ENCODE results near the gene FBXW12. TPM values are rescaled to one million over a fixed set of nuclear protein-coding genes. Genes with fewer than 3 reads are reported as not detected.

The FBXW12 gene
- total RNA-seq, 2 donors from 2014 or later, result not detected

GRCh38 chr3:48420561-48420960, 48.5 kb downstream of the FBXW12 start:
- intact Hi-C loops (cut with DNase I), result no loop called here
- Histone ChIP-seq H3K27ac (no peak overlapping the region), H3K4me3 (no peak overlapping the region), H3K27me3 (no peaks in the 10 kb centered on the region), H3K9ac (ENCODE audit: low read depth in 2 of 2, low read length in 2 of 2) (no peak overlapping the region), H3K4me1 (no peaks in the 10 kb centered on the region), H3K36me3 (no peaks in the 10 kb centered on the region), H3K9me3 (no peaks in the 10 kb centered on the region)
- no peak for TF ChIP-seq CTCF (IDR thresholded peaks at IDR 0.05)
- DNase-seq, result no peak

GRCh38 chr3:48422272-48422671, 50.3 kb downstream of the FBXW12 start:
- no peak for DNase-seq
- Histone ChIP-seq H3K4me3 (no peak overlapping the region), H3K27ac (no peak overlapping the region), H3K4me1 (peaks cover 10% of the 10 kb centered on the region), H3K9ac (ENCODE audit: low read depth in 2 of 2, low read length in 2 of 2) (peak overlapping the region in 1 of 2 donors; percentile 19), H3K36me3 (no peaks in the 10 kb centered on the region), H3K27me3 (no peaks in the 10 kb centered on the region), H3K9me3 (no peaks in the 10 kb centered on the region)
- no peak for TF ChIP-seq CTCF (IDR thresholded peaks at IDR 0.05)
- intact Hi-C loops (cut with DNase I), result no loop called here

- H3K9ac ChIP-seq (ENCODE audit: low read depth in 2 of 2, low read length in 2 of 2), result peak overlapping the region in 1 of 2 donors; percentile 19
- no peak overlapping the region for H3K27ac ChIP-seq
- no peak for DNase-seq
- no peak overlapping the region for H3K4me3 ChIP-seq
- peaks cover 10% of the 10 kb centered on the region for H3K4me1 ChIP-seq
- no peaks in the 10 kb centered on the region for H3K36me3 ChIP-seq
- TF ChIP-seq CTCF (IDR thresholded peaks at IDR 0.05), result no peak
- intact Hi-C loops (cut with DNase I), result no loop called here
- no peaks in the 10 kb centered on the region for H3K27me3 ChIP-seq
- no peaks in the 10 kb centered on the region for H3K9me3 ChIP-seq
Measured at GRCh38 chr3:48422681-48423080, 50.7 kb downstream of the FBXW12 start.

- no peak overlapping the region for H3K27ac ChIP-seq
- peaks cover 10% of the 10 kb centered on the region for H3K4me1 ChIP-seq
- H3K36me3 ChIP-seq, result no peaks in the 10 kb centered on the region
- no peaks in the 10 kb centered on the region for H3K27me3 ChIP-seq
- H3K4me3 ChIP-seq, result no peak overlapping the region
- intact Hi-C loops (cut with DNase I), result no loop called here
- TF ChIP-seq CTCF (IDR thresholded peaks at IDR 0.05), result no peak
- no peak for DNase-seq
- H3K9me3 ChIP-seq, result no peaks in the 10 kb centered on the region
- H3K9ac ChIP-seq (ENCODE audit: low read depth in 2 of 2, low read length in 2 of 2), result no peak overlapping the region
Measured at GRCh38 chr3:48423241-48423882, 51.3 kb downstream of the FBXW12 start.

- Histone ChIP-seq H3K4me1 (peaks cover 10% of the 10 kb centered on the region), H3K27ac (no peak overlapping the region), H3K4me3 (no peak overlapping the region), H3K36me3 (no peaks in the 10 kb centered on the region), H3K9ac (ENCODE audit: low read depth in 2 of 2, low read length in 2 of 2) (no peak overlapping the region), H3K27me3 (no peaks in the 10 kb centered on the region), H3K9me3 (no peaks in the 10 kb centered on the region)
- DNase-seq, result no peak
- intact Hi-C loops (cut with DNase I), result no loop called here
- no peak for TF ChIP-seq CTCF (IDR thresholded peaks at IDR 0.05)
Measured at GRCh38 chr3:48423883-48424695, 52.1 kb downstream of the FBXW12 start.

Measured in colonic mucosa (tissue), 4 donors.